Measurements from ENCODE around the gene PFN2.

DNA sequence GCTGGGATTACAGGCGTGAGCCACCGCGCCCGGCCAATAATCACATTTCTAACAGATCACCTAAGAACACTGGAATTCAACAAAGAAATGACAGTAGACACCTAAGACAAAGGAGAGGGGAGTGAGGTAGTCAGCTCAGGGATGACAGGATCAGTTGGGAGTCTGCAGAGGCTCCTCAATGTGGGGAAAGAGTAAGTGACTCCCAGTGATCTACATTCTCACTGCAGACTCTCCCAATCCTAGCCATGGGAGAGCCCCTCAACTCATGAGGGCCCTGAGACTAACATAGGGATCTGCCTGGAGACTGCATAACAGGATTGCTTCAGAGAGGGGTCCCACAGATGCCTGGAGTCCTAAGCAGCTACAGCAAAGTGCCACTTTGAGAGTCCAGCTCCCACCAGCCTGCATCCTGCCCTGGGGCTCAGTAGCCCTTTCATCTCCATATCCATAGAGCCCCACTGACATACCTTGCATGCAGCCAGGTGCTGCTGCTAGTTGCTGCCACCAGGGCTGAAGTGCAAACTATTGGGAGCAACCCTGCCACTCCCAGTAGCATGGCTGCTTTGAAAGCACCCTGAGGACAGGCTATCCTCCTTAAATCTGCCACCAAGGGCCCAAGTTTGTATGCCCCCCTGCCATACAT, 21.8 kb upstream of the PFN2 start:
- TF ChIP-seq, protein P1, sequence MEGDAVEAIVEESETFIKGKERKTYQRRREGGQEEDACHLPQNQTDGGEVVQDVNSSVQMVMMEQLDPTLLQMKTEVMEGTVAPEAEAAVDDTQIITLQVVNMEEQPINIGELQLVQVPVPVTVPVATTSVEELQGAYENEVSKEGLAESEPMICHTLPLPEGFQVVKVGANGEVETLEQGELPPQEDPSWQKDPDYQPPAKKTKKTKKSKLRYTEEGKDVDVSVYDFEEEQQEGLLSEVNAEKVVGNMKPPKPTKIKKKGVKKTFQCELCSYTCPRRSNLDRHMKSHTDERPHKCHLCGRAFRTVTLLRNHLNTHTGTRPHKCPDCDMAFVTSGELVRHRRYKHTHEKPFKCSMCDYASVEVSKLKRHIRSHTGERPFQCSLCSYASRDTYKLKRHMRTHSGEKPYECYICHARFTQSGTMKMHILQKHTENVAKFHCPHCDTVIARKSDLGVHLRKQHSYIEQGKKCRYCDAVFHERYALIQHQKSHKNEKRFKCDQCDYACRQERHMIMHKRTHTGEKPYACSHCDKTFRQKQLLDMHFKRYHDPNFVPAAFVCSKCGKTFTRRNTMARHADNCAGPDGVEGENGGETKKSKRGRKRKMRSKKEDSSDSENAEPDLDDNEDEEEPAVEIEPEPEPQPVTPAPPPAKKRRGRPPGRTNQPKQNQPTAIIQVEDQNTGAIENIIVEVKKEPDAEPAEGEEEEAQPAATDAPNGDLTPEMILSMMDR (IDR thresholded peaks at IDR 0.05), result no peak
- no peak for TF ChIP-seq POLR2A (IDR thresholded peaks at IDR 0.05)
